Peyer's patch (tissue), 4 donors: ENCODE data around the gene TMEM225B. TPM values are rescaled to one million over a fixed set of nuclear protein-coding genes. Genes with fewer than 3 reads are reported as not detected.

Source experiments
- DNase-seq, 3 donors: peaks; one replicate each; pipeline ENCODE4 v3.0.0-alpha.2; 2017 to 2019
- H3K27ac ChIP-seq, 4 donors: fragments of 200-600 bp; sonication (generic); one replicate each; pipeline ENCODE4 v1.5.1; 2016 to 2019
- H3K27me3 ChIP-seq, 2 donors: fragments of 200-600 bp; sonication (generic); one replicate each; pipeline ENCODE4 v1.5.1; 2019
- H3K36me3 ChIP-seq, 3 donors: fragments of 200-600 bp; sonication (generic); one replicate each; pipeline ENCODE4 v1.5.1; 2016 to 2019
- H3K4me1 ChIP-seq, 4 donors: fragments of 200-600 bp; sonication (generic); one replicate each; pipeline ENCODE4 v1.5.1; 2016 to 2019
- H3K4me3 ChIP-seq, 4 donors: fragments of 200-600 bp; sonication (generic); 1 replicate in 3 of 4; 2 replicates in 1 of 4; pipeline ENCODE4 v1.5.1; 2016 to 2019; ENCODE audit warnings: mild to moderate bottlenecking in 1 of 4
- H3K9me3 ChIP-seq, 4 donors: fragments of 200-600 bp; sonication (generic); one replicate each; pipeline ENCODE4 v1.5.1; 2016 to 2019; ENCODE audit warnings: mild to moderate bottlenecking in 1 of 4
- CTCF ChIP-seq, 6 experiments: fragments of 450-650 bp in 4 of 6; fragments of 200-600 bp in 2 of 6; sonication (generic) in 1 of 6; IDR thresholded peaks; one replicate each; pipeline ENCODE4 v1.5.1; 2017 to 2019; ENCODE audit warnings: antibody characterized with exemption in 6 of 6, mild to moderate bottlenecking in 3 of 6, moderate library complexity in 1 of 6
- POLR2A ChIP-seq, 2 donors: fragments of 450-650 bp; IDR thresholded peaks; one replicate each; pipeline ENCODE4 v1.5.1; 2017; ENCODE audit warnings: antibody characterized with exemption in 2 of 2, mild to moderate bottlenecking in 2 of 2, moderate library complexity in 2 of 2
- total RNA-seq, 4 donors: library from RNA; depleted of rRNA; stranded (reverse); fragments of >200 nt; gene quantifications; one replicate each; pipeline ENCODE4 v1.1.0, GENCODE V29; 2016

The TMEM225B gene
- total RNA-seq, 4 donors from 2014 or later: not detected

GRCh38 chr7:99618726-99619125, 20.7 kb downstream of the TMEM225B start:
- Histone ChIP-seq H3K27ac (no peak overlapping the region), H3K4me1 (peaks cover 0 to 18% (median 5%) of the 10 kb centered on the region in 4 donors), H3K4me3 (no peak overlapping the region), H3K27me3 (no peaks in the 10 kb centered on the region), H3K36me3 (peaks cover 0 to 53% (median 0%) of the 10 kb centered on the region in 3 donors), H3K9me3 (no peaks in the 10 kb centered on the region)
- no peak for DNase-seq
- TF ChIP-seq CTCF (IDR thresholded peaks at IDR 0.05) (no peak), POLR2A (IDR thresholded peaks at IDR 0.05) (no peak)

- Histone ChIP-seq H3K4me1 (peaks cover 0 to 18% (median 5%) of the 10 kb centered on the region in 4 donors), H3K4me3 (no peak overlapping the region), H3K27ac (no peak overlapping the region), H3K9me3 (no peaks in the 10 kb centered on the region), H3K27me3 (no peaks in the 10 kb centered on the region), H3K36me3 (peaks cover 0 to 63% (median 0%) of the 10 kb centered on the region in 3 donors)
- no peak for TF ChIP-seq POLR2A (IDR thresholded peaks at IDR 0.05)
- no peak for TF ChIP-seq CTCF (IDR thresholded peaks at IDR 0.05)
- peak in 1 of 3 donors; percentile 37 for DNase-seq
Measured at GRCh38 chr7:99619571-99620130, 21.6 kb downstream of the TMEM225B start.

GRCh38 chr7:99621271-99621670, 23.2 kb downstream of the TMEM225B start:
- Histone ChIP-seq H3K4me3 (no peak overlapping the region), H3K9me3 (no peaks in the 10 kb centered on the region), H3K36me3 (peaks cover 0 to 79% (median 0%) of the 10 kb centered on the region in 3 donors), H3K4me1 (peaks cover 0 to 18% (median 5%) of the 10 kb centered on the region in 4 donors), H3K27ac (no peak overlapping the region), H3K27me3 (no peaks in the 10 kb centered on the region)
- TF ChIP-seq CTCF (IDR thresholded peaks at IDR 0.05): no peak
- TF ChIP-seq POLR2A (IDR thresholded peaks at IDR 0.05): no peak
- peak in 1 of 3 donors; percentile 15 for DNase-seq

- no peak for DNase-seq
- H3K27ac ChIP-seq: no peak overlapping the region
- no peak overlapping the region for H3K4me3 ChIP-seq
- H3K9me3 ChIP-seq: no peaks in the 10 kb centered on the region
- H3K4me1 ChIP-seq: peaks cover 0 to 15% (median 3%) of the 10 kb centered on the region in 4 donors
- TF ChIP-seq POLR2A (IDR thresholded peaks at IDR 0.05) (no peak), CTCF (IDR thresholded peaks at IDR 0.05) (no peak)
- peaks cover 0 to 92% (median 0%) of the 10 kb centered on the region in 3 donors for H3K36me3 ChIP-seq
- H3K27me3 ChIP-seq: no peaks in the 10 kb centered on the region
Measured at GRCh38 chr7:99622596-99622995, 24.5 kb downstream of the TMEM225B start.

- Histone ChIP-seq H3K4me3 (no peak overlapping the region), H3K27ac (peak overlapping the region in 2 of 4 donors; percentile 51 to 53), H3K27me3 (no peaks in the 10 kb centered on the region), H3K36me3 (peaks cover 0 to 98% (median 0%) of the 10 kb centered on the region in 3 donors), H3K9me3 (no peaks in the 10 kb centered on the region), H3K4me1 (peaks cover 0 to 9% (median 0%) of the 10 kb centered on the region in 4 donors)
- TF ChIP-seq POLR2A (IDR thresholded peaks at IDR 0.05) (no peak), CTCF (IDR thresholded peaks at IDR 0.05) (no peak)
- DNase-seq: peak in 1 of 3 donors; percentile 4
Measured at GRCh38 chr7:99623091-99623693, 25.1 kb downstream of the TMEM225B start.
